IMR-90 (cell line): ENCODE measurements around the gene CENPP. TPM values are rescaled to one million over a fixed set of nuclear protein-coding genes. Genes with fewer than 3 reads are reported as not detected.

Experiments
- ATAC-seq: fragments of 200-7000 bp; cut with Tn5 transposase; 2 replicates; pipeline ENCODE4 v1.9.1; 2020; ENCODE audit warnings: low read depth, mild to moderate bottlenecking, moderate library complexity
- BruUV-seq: library from RNA; stranded (reverse); fragments of 400-500 nt; replicated peaks from 2 replicates; lab custom pipeline; 2021; lab: Mats Ljungman, UMichigan
- CTCF ChIA-PET: fragments of 300-600 bp; formaldehyde crosslinking; extraction: SDS; loops from one replicate; lab custom pipeline; 2021; ENCODE audit warnings: antibody characterized with exemption; lab: Yijun Ruan, JAX
- POLR2A ChIA-PET: fragments of 300-600 bp; sonication (Branson Sonifier 250); formaldehyde crosslinking; loops from one replicate; lab custom pipeline; 2022; ENCODE audit warnings: antibody characterized with exemption; ENCODE audit not compliant: unreplicated experiment; lab: Charles Lee
- DNase-seq: peaks from one replicate; pipeline ENCODE4 v3.0.0; 2013
- H2AFZ ChIP-seq: replicated peaks from 2 replicates; pipeline ENCODE3; 2013; ENCODE audit warnings: low read length, mild to moderate bottlenecking; ENCODE audit not compliant: poor library complexity
- H2AK5ac ChIP-seq: 2 replicates; pipeline ENCODE4 v1.6.1; 2013; ENCODE audit warnings: low read depth, low read length, inconsistent platforms
- H2AK9ac ChIP-seq: replicated peaks from 2 replicates; pipeline ENCODE3; 2013; ENCODE audit warnings: mild to moderate bottlenecking, low read depth, low read length, moderate library complexity; ENCODE audit not compliant: poor library complexity
- H2BK120ac ChIP-seq: 2 replicates; pipeline ENCODE4 v1.6.1; 2013; ENCODE audit warnings: low read depth, low read length, inconsistent platforms
- H2BK15ac ChIP-seq: 3 replicates; pipeline ENCODE4 v1.6.1; 2013; ENCODE audit warnings: low read depth, low read length, inconsistent platforms
- H2BK20ac ChIP-seq: 2 replicates; pipeline ENCODE4 v1.6.1; 2013; ENCODE audit warnings: low read depth, mild to moderate bottlenecking, inconsistent platforms, low read length, moderate library complexity
- H2BK5ac ChIP-seq: 2 replicates; pipeline ENCODE4 v1.6.1; 2013; ENCODE audit warnings: mild to moderate bottlenecking, low read depth, low read length, inconsistent platforms; ENCODE audit not compliant: poor library complexity, severe bottlenecking
- H3K14ac ChIP-seq: replicated peaks from 2 replicates; pipeline ENCODE4 v1.6.1; 2013; ENCODE audit warnings: low read depth, low read length, inconsistent platforms
- H3K18ac ChIP-seq: 2 replicates; pipeline ENCODE4 v1.6.1; 2013; ENCODE audit warnings: low read depth, low read length, control low read depth
- H3K23ac ChIP-seq: 2 replicates; pipeline ENCODE4 v1.6.1; 2013; ENCODE audit warnings: low read depth, low read length, inconsistent platforms
- H3K27ac ChIP-seq: 2 replicates; pipeline ENCODE4 v1.5.1; 2013; ENCODE audit warnings: mild to moderate bottlenecking, control low read depth, low read length; ENCODE audit not compliant: insufficient read depth
- H3K27me3 ChIP-seq: 2 replicates; pipeline ENCODE4 v1.6.1; 2013; ENCODE audit warnings: low read length; ENCODE audit not compliant: control insufficient read depth, insufficient read depth
- H3K36me3 ChIP-seq: 2 replicates; pipeline ENCODE4 v1.6.1; 2013; ENCODE audit warnings: low read length, mixed read lengths; ENCODE audit not compliant: control insufficient read depth, insufficient read depth
- H3K4ac ChIP-seq: 2 replicates; pipeline ENCODE4 v1.6.1; 2013; ENCODE audit warnings: low read depth, low read length, inconsistent platforms
- H3K4me1 ChIP-seq: 2 replicates; pipeline ENCODE4 v1.6.1; 2013; ENCODE audit warnings: low read length, mixed read lengths; ENCODE audit not compliant: control insufficient read depth, insufficient read depth
- H3K4me2 ChIP-seq: 2 replicates; pipeline ENCODE4 v1.6.1; 2013; ENCODE audit warnings: low read depth, mild to moderate bottlenecking, control low read depth, low read length, moderate library complexity
- H3K4me3 ChIP-seq: 2 replicates; pipeline ENCODE4 v1.5.1; 2013; ENCODE audit warnings: low read depth, mild to moderate bottlenecking, control low read depth, low read length, moderate library complexity; ENCODE audit not compliant: insufficient read depth
- H3K56ac ChIP-seq: 2 replicates; pipeline ENCODE4 v1.6.1; 2013; ENCODE audit warnings: low read length, inconsistent platforms; ENCODE audit not compliant: insufficient read depth; ENCODE audit errors: extremely low read depth
- H3K79me1 ChIP-seq, 2 experiments: 2 replicates each; pipeline ENCODE4 v1.6.1; 2013; ENCODE audit warnings: low read length in 2 of 2, inconsistent platforms in 1 of 2, low read depth in 1 of 2
- H3K9ac ChIP-seq: 2 replicates; pipeline ENCODE4 v1.6.1; 2013; ENCODE audit warnings: low read depth, low read length, control low read depth
- H3K9me1 ChIP-seq: 2 replicates; pipeline ENCODE4 v1.6.1; 2013; ENCODE audit warnings: low read length, inconsistent platforms; ENCODE audit not compliant: insufficient read depth
- H3K9me3 ChIP-seq: 2 replicates; pipeline ENCODE4 v1.6.1; 2013; ENCODE audit warnings: low read length; ENCODE audit not compliant: control insufficient read depth, insufficient read depth
- H4K20me1 ChIP-seq: 2 replicates; pipeline ENCODE4 v1.6.1; 2013; ENCODE audit warnings: low read length, inconsistent platforms; ENCODE audit not compliant: insufficient read depth
- H4K5ac ChIP-seq: 2 replicates; pipeline ENCODE4 v1.6.1; 2013; ENCODE audit warnings: mild to moderate bottlenecking, low read depth, low read length, control low read depth
- H4K8ac ChIP-seq, 2 experiments: 2 replicates each; pipeline ENCODE4 v1.6.1; 2013; ENCODE audit warnings: low read depth in 2 of 2, low read length in 2 of 2, control low read depth in 1 of 2, inconsistent platforms in 1 of 2
- H4K91ac ChIP-seq: 2 replicates; pipeline ENCODE4 v1.6.1; 2013; ENCODE audit warnings: low read depth, low read length, inconsistent platforms; ENCODE audit not compliant: insufficient read depth
- BHLHE40 ChIP-seq: fragments of 150-350 bp; IDR thresholded peaks from 2 replicates; pipeline ENCODE4 v1.6.1; 2016; ENCODE audit warnings: mild to moderate bottlenecking, low read depth, low read length
- CEBPB ChIP-seq: IDR thresholded peaks from 2 replicates; pipeline ENCODE4 v1.6.1; 2012; ENCODE audit warnings: low read depth, low read length, improper control_type of control experiment
- CHD1 ChIP-seq: IDR thresholded peaks from 2 replicates; pipeline ENCODE4 v1.6.1; 2012; ENCODE audit warnings: low read depth, low read length, improper control_type of control experiment
- FOS ChIP-seq: fragments of 150-350 bp; IDR thresholded peaks from 2 replicates; pipeline ENCODE4 v1.6.1; 2016; ENCODE audit warnings: low read depth, low read length
- MAFK ChIP-seq: IDR thresholded peaks from 2 replicates; pipeline ENCODE4 v1.6.1; 2012; ENCODE audit warnings: low read depth, low read length, improper control_type of control experiment
- MAZ ChIP-seq: IDR thresholded peaks from 2 replicates; pipeline ENCODE4 v1.6.1; 2012; ENCODE audit warnings: low read depth, mild to moderate bottlenecking, low read length, improper control_type of control experiment, moderate library complexity, borderline replicate concordance
- MXI1 ChIP-seq: IDR thresholded peaks from 2 replicates; pipeline ENCODE4 v1.6.1; 2012; ENCODE audit warnings: low read depth, mild to moderate bottlenecking, low read length, moderate library complexity, borderline replicate concordance
- NFE2L2 ChIP-seq: fragments of 150-350 bp; IDR thresholded peaks from 2 replicates; pipeline ENCODE4 v1.6.1; 2016; ENCODE audit warnings: low read depth, mild to moderate bottlenecking, low read length
- POLR2A ChIP-seq: IDR thresholded peaks from 2 replicates; pipeline ENCODE4 v1.6.1; 2012; ENCODE audit warnings: mild to moderate bottlenecking, low read depth, low read length
- RAD21 ChIP-seq: IDR thresholded peaks from 2 replicates; pipeline ENCODE4 v1.6.1; 2012; ENCODE audit warnings: low read length, improper control_type of control experiment
- RCOR1 ChIP-seq: IDR thresholded peaks from 2 replicates; pipeline ENCODE4 v1.6.1; 2012; ENCODE audit warnings: mild to moderate bottlenecking, low read length, improper control_type of control experiment; ENCODE audit not compliant: insufficient replicate concordance
- RFX5 ChIP-seq: IDR thresholded peaks from 2 replicates; pipeline ENCODE4 v1.8.0; 2012; ENCODE audit warnings: low read depth, mild to moderate bottlenecking, low read length, moderate library complexity
- SMC3 ChIP-seq: fragments of 150-350 bp; IDR thresholded peaks from 2 replicates; pipeline ENCODE4 v1.6.1; 2016; ENCODE audit warnings: low read depth, mild to moderate bottlenecking, antibody characterized with exemption, low read length, moderate library complexity
- WGBS, 2 experiments: methylation state at CpG; one replicate each; pipeline versions ENCODE4 v1.1.5 to v1.1.7; 2013; ENCODE audit warnings: missing lambda C conversion rate in 2 of 2; ENCODE audit not compliant: insufficient read length in 1 of 2; ENCODE audit errors: extremely low coverage in 2 of 2; 5-methylcytosine and 5-hydroxymethylcytosine counted together
- dilution Hi-C: fragments of 300-500 bp; cut with HindIII; formaldehyde crosslinking; loops from one replicate; pipeline ENCODE4 v1.14.3; 2018; ENCODE audit warnings: low sequenced_read_pairs; ENCODE audit not compliant: unreplicated experiment
- in situ Hi-C: fragments of 300-500 bp; cut with MboI; formaldehyde crosslinking; loops from 3 replicates; pipeline ENCODE4 v1.14.3; 2019; ENCODE audit warnings: low sequenced_read_pairs, inconsistent platforms, mixed read lengths
- intact Hi-C: fragments of 100-400 bp; cut with micrococcal nuclease; formaldehyde crosslinking; loops from 2 replicates; pipeline ENCODE4 v1.10.0; 2022
- polyA plus RNA-seq, 3 experiments: library from polyadenylated mRNA; depleted of rRNA; stranded (reverse); fragments of >200 nt; gene quantifications; 2 replicates each; pipeline ENCODE4 v1.2.3, GENCODE V29; 2012; ENCODE audit warnings: low replicate concordance in 1 of 3
- total RNA-seq: library from RNA; depleted of rRNA; stranded (reverse); fragments of >200 nt; gene quantifications from 2 replicates; pipeline ENCODE4 v1.2.3, GENCODE V29; 2012
- TF ChIP-seq, protein P1 (sequence below): fragments of 150-350 bp; IDR thresholded peaks from 2 replicates; pipeline ENCODE4 v1.6.1; 2016; ENCODE audit warnings: low read depth, mild to moderate bottlenecking, low read length, moderate library complexity, borderline replicate concordance
- TF ChIP-seq, protein P2 (sequence below): fragments of 150-350 bp; IDR thresholded peaks from 2 replicates; pipeline ENCODE4 v1.6.1; 2017; ENCODE audit warnings: mild to moderate bottlenecking, antibody characterized with exemption, low read length, low read depth
- TF ChIP-seq, protein P3 (sequence below): conservative IDR thresholded peaks from 2 replicates; pipeline ENCODE4 v1.5.1; 2012; ENCODE audit warnings: mild to moderate bottlenecking, low read depth, low read length, improper control_type of control experiment

Gene CENPP
- total and polyA plus RNA-seq, 2 of the 4 experiments (the other 2 are of a cell fraction), result 1.4 to 2.0 TPM

DNA sequence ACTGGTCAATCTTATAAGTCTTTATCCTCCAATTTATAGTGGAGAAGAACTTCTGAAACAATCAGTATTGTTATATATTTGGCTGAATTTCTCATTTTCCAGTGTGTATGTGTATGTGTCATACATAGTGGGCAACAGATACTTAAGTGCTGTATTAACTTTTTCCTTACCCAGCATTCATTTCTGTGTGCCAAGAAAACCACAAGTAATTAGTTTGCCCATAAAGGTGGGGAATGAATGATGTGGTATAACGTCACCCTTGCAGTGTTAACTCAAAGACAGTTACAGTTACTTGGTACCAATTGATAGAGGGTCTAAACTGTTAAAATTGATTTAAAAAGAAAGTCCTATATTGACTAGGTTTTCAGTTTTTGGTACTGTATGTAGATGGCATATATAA lies 76.6 kb downstream of the CENPP start:
- Histone ChIP-seq H3K4me2 (no peak overlapping the region), H3K4me1 (peaks cover 5% of the 10 kb centered on the region; the same call in 1 of the 2 replicates), H3K23ac (no peak overlapping the region), H4K20me1 (no peaks in the 10 kb centered on the region), H3K27ac (no peak overlapping the region), H2BK20ac (no peak overlapping the region), H3K4me3 (no peak overlapping the region), H3K18ac (no peak overlapping the region), H4K8ac (no peak overlapping the region), H3K4ac (no peak overlapping the region), H4K5ac (no peak overlapping the region), H2AFZ (no peak overlapping the region), H3K14ac (no peak overlapping the region), H3K9me3 (no peaks in the 10 kb centered on the region), H3K56ac (no peak overlapping the region), H2BK5ac (no peak overlapping the region), H3K79me1 (no peaks in the 10 kb centered on the region), H3K9ac (no peak overlapping the region), H3K27me3 (no peaks in the 10 kb centered on the region), H2BK120ac (no peak overlapping the region), H2BK15ac (no peak overlapping the region), H3K9me1 (0 out of 2 replicates have a peak, but pooled peaks cover 3% of the 10 kb centered on the region), H2AK9ac (no peak overlapping the region), H2AK5ac (no peak overlapping the region), H3K36me3 (no peaks in the 10 kb centered on the region), H4K91ac (no peak overlapping the region)
- no TSS peak for BruUV-seq
- ChIA-PET CTCF (no interaction called here), POLR2A (no interaction called here)
- TF ChIP-seq MAZ (no peak), SMC3 (no peak), CHD1 (no peak), BHLHE40 (no peak), MXI1 (no peak), RCOR1 (no peak), CEBPB (no peak), POLR2A (no peak), NFE2L2 (no peak), RAD21 (no peak), RFX5 (no peak), FOS (no peak), MAFK (no peak)
- TF ChIP-seq, protein P1, sequence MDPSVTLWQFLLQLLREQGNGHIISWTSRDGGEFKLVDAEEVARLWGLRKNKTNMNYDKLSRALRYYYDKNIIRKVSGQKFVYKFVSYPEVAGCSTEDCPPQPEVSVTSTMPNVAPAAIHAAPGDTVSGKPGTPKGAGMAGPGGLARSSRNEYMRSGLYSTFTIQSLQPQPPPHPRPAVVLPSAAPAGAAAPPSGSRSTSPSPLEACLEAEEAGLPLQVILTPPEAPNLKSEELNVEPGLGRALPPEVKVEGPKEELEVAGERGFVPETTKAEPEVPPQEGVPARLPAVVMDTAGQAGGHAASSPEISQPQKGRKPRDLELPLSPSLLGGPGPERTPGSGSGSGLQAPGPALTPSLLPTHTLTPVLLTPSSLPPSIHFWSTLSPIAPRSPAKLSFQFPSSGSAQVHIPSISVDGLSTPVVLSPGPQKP, result no peak
- TF ChIP-seq, protein P2, sequence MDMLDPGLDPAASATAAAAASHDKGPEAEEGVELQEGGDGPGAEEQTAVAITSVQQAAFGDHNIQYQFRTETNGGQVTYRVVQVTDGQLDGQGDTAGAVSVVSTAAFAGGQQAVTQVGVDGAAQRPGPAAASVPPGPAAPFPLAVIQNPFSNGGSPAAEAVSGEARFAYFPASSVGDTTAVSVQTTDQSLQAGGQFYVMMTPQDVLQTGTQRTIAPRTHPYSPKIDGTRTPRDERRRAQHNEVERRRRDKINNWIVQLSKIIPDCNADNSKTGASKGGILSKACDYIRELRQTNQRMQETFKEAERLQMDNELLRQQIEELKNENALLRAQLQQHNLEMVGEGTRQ, result no peak
- TF ChIP-seq, protein P3, sequence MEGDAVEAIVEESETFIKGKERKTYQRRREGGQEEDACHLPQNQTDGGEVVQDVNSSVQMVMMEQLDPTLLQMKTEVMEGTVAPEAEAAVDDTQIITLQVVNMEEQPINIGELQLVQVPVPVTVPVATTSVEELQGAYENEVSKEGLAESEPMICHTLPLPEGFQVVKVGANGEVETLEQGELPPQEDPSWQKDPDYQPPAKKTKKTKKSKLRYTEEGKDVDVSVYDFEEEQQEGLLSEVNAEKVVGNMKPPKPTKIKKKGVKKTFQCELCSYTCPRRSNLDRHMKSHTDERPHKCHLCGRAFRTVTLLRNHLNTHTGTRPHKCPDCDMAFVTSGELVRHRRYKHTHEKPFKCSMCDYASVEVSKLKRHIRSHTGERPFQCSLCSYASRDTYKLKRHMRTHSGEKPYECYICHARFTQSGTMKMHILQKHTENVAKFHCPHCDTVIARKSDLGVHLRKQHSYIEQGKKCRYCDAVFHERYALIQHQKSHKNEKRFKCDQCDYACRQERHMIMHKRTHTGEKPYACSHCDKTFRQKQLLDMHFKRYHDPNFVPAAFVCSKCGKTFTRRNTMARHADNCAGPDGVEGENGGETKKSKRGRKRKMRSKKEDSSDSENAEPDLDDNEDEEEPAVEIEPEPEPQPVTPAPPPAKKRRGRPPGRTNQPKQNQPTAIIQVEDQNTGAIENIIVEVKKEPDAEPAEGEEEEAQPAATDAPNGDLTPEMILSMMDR, result no peak
- in situ Hi-C loops, result no loop called here
- no CpG with 5 or more reads among the region's 1 CpG for WGBS, 2 experiments
- ATAC-seq, result no peak
- intact Hi-C loops, result no loop called here
- dilution Hi-C loops, result no loop called here
- DNase-seq, result no peak
